SK-N-SH (cell line): Measurements from ENCODE around the gene CNFN. TPM values are rescaled to one million over a fixed set of nuclear protein-coding genes. Genes with fewer than 3 reads are reported as not detected.

ENCODE experiments used
- CTCF ChIA-PET: fragments of 300-600, 350-600 bp; formaldehyde crosslinking; extraction: SDS; loops from one replicate; lab custom pipeline; 2021; lab: Yijun Ruan, JAX
- POLR2A ChIA-PET: fragments of 350-600 bp; sonication (Branson Sonifier 250); formaldehyde crosslinking; extraction: SDS; loops from one replicate; lab custom pipeline; 2020; ENCODE audit warnings: antibody characterized with exemption, inconsistent platforms; lab: Yijun Ruan, JAX
- DNase-seq: peaks from one replicate; pipeline ENCODE4 v3.0.0; 2012
- H2AFZ ChIP-seq: fragments of 200-600 bp; sonication (generic); 2 replicates; pipeline ENCODE4 v1.8.1; 2016; ENCODE audit warnings: antibody characterized with exemption, mild to moderate bottlenecking, low read depth
- H3F3A ChIP-seq: fragments of 200-600 bp; sonication (generic); replicated peaks from 2 replicates; pipeline ENCODE3; 2016; ENCODE audit warnings: antibody characterized with exemption, mild to moderate bottlenecking; ENCODE audit not compliant: insufficient read depth
- H3K27ac ChIP-seq, 2 experiments: fragments of 200-500 bp in 1 of 2; fragments of 200-600 bp in 1 of 2; sonication (Bioruptor generic) in 1 of 2; sonication (generic), shearing (Covaris generic) in 1 of 2; 2 replicates each; pipeline versions ENCODE4 v1.5.1 to v1.6.1; 2014 to 2016; ENCODE audit warnings: low read depth in 2 of 2, inconsistent platforms in 1 of 2, low read length in 1 of 2, mild to moderate bottlenecking in 1 of 2, mixed read lengths in 1 of 2
- H3K27me3 ChIP-seq: fragments of 200-600 bp; sonication (generic), shearing (Covaris generic); 2 replicates; pipeline ENCODE4 v1.6.1; 2016; ENCODE audit warnings: mixed run types; ENCODE audit not compliant: insufficient read depth
- H3K36me3 ChIP-seq, 2 experiments: fragments of 200-500 bp in 1 of 2; fragments of 200-600 bp in 1 of 2; sonication (Bioruptor generic) in 1 of 2; sonication (generic) in 1 of 2; replicated peaks in 1 of 2; 2 replicates each; pipeline versions ENCODE3 to v1.5.1; 2014 to 2016; ENCODE audit warnings: low read length in 1 of 2, mild to moderate bottlenecking in 1 of 2; ENCODE audit not compliant: insufficient read depth in 2 of 2, control insufficient read depth in 1 of 2
- H3K4me1 ChIP-seq, 2 experiments: fragments of 200-500 bp in 1 of 2; fragments of 200-600 bp in 1 of 2; sonication (Bioruptor generic) in 1 of 2; sonication (generic), shearing (Covaris generic) in 1 of 2; 2 replicates each; pipeline versions ENCODE4 v1.5.1 to v1.6.1; 2014 to 2016; ENCODE audit warnings: low read depth in 1 of 2, low read length in 1 of 2, mixed run types in 1 of 2; ENCODE audit not compliant: insufficient read depth in 2 of 2, control insufficient read depth in 1 of 2
- H3K4me2 ChIP-seq: fragments of 200-600 bp; sonication (generic), shearing (Covaris generic); 2 replicates; pipeline ENCODE4 v1.6.1; 2017; ENCODE audit warnings: mixed run types
- H3K4me3 ChIP-seq, 2 experiments: fragments of 200-500 bp in 1 of 2; fragments of 200-600 bp in 1 of 2; sonication (Bioruptor generic) in 1 of 2; sonication (generic), shearing (Covaris generic) in 1 of 2; 2 replicates each; pipeline versions ENCODE4 v1.5.1 to v1.8.1; 2014 to 2016; ENCODE audit warnings: low read depth in 2 of 2, inconsistent platforms in 1 of 2, low read length in 1 of 2, mild to moderate bottlenecking in 1 of 2, mixed read lengths in 1 of 2, moderate library complexity in 1 of 2
- H3K79me2 ChIP-seq: fragments of 200-600 bp; sonication (generic); 2 replicates; pipeline ENCODE4 v1.8.1; 2017; ENCODE audit warnings: mild to moderate bottlenecking; ENCODE audit not compliant: insufficient read depth
- H3K9ac ChIP-seq: fragments of 200-600 bp; sonication (generic); 2 replicates; pipeline ENCODE4 v1.6.1; 2017; ENCODE audit warnings: mixed run types
- H3K9me2 ChIP-seq: fragments of 200-600 bp; sonication (generic); 2 replicates; pipeline ENCODE4 v1.6.1; 2017; ENCODE audit warnings: mixed run types
- H3K9me3 ChIP-seq: fragments of 200-600 bp; sonication (generic); 2 replicates; pipeline ENCODE4 v1.6.1; 2017; ENCODE audit warnings: mixed run types, mild to moderate bottlenecking, moderate library complexity
- H4K20me1 ChIP-seq: fragments of 200-600 bp; sonication (generic); 2 replicates; pipeline ENCODE4 v1.6.1; 2017; ENCODE audit warnings: mild to moderate bottlenecking, mixed run types; ENCODE audit not compliant: insufficient read depth
- CHD2 ChIP-seq: fragments of 150-350 bp; IDR thresholded peaks from 2 replicates; pipeline ENCODE4 v1.6.1; 2018; ENCODE audit warnings: low read length; ENCODE audit not compliant: partially characterized antibody
- ELF1 ChIP-seq: IDR thresholded peaks from 2 replicates; pipeline ENCODE4 v1.4.0; 2012
- FOXJ3 ChIP-seq: sonication (generic); formaldehyde crosslinking; IDR thresholded peaks from 2 replicates; pipeline ENCODE4 v1.5.1; 2020; ENCODE audit warnings: mild to moderate bottlenecking, missing genetic modification reagents
- MEF2A ChIP-seq: IDR thresholded peaks from 2 replicates; pipeline ENCODE4 v1.4.0; 2012; ENCODE audit warnings: low read depth, borderline replicate concordance
- MXI1 ChIP-seq: IDR thresholded peaks from 2 replicates; pipeline ENCODE4 v1.6.1; 2012; ENCODE audit warnings: mild to moderate bottlenecking, low read depth, low read length, improper control_type of control experiment
- NFIC ChIP-seq: IDR thresholded peaks from 2 replicates; pipeline ENCODE4 v1.4.0; 2012; ENCODE audit warnings: borderline replicate concordance
- NRF1 ChIP-seq: IDR thresholded peaks from 2 replicates; pipeline ENCODE4 v1.6.1; 2012; ENCODE audit warnings: low read depth, mild to moderate bottlenecking, low read length
- POLR2AphosphoS5 ChIP-seq: IDR thresholded peaks from 2 replicates; pipeline ENCODE4 v1.6.1; 2012; ENCODE audit warnings: low read depth, low read length
- TAF1 ChIP-seq: IDR thresholded peaks from 2 replicates; pipeline ENCODE4 v1.6.1; 2012; ENCODE audit warnings: low read depth, mild to moderate bottlenecking, low read length, moderate library complexity, borderline replicate concordance
- YY1 ChIP-seq: IDR thresholded peaks from 2 replicates; pipeline ENCODE4 v1.4.0; 2012; ENCODE audit warnings: low read depth, mild to moderate bottlenecking
- WGBS: methylation state at CpG from one replicate; pipeline ENCODE4 v1.1.6; 2017; ENCODE audit warnings: low lambda C conversion rate; 5-methylcytosine and 5-hydroxymethylcytosine counted together
- polyA plus RNA-seq, 3 experiments: library from polyadenylated mRNA; depleted of rRNA; stranded (reverse); fragments of >200 nt; gene quantifications; 2 replicates each; pipeline ENCODE4 v1.2.3, GENCODE V29; 2012
- TF ChIP-seq, protein P1 (sequence below): IDR thresholded peaks from 2 replicates; pipeline ENCODE4 v1.4.0; 2012; ENCODE audit warnings: low read depth
- TF ChIP-seq, protein P2 (sequence below): fragments of 150-350 bp; IDR thresholded peaks from 2 replicates; pipeline ENCODE4 v1.6.1; 2016; ENCODE audit warnings: mild to moderate bottlenecking, low read depth, low read length
- TF ChIP-seq, protein P3 (sequence below): IDR thresholded peaks from 2 replicates; pipeline ENCODE4 v1.4.0; 2012; ENCODE audit warnings: low read depth, borderline replicate concordance
- TF ChIP-seq, protein P4 (sequence below): IDR thresholded peaks from 2 replicates; pipeline ENCODE4 v1.4.0; 2012; ENCODE audit warnings: low read depth, borderline replicate concordance

The CNFN gene
- polyA plus RNA-seq, 1 of the 3 experiments (the other 2 are of a cell fraction), result 4.5 TPM

DNA sequence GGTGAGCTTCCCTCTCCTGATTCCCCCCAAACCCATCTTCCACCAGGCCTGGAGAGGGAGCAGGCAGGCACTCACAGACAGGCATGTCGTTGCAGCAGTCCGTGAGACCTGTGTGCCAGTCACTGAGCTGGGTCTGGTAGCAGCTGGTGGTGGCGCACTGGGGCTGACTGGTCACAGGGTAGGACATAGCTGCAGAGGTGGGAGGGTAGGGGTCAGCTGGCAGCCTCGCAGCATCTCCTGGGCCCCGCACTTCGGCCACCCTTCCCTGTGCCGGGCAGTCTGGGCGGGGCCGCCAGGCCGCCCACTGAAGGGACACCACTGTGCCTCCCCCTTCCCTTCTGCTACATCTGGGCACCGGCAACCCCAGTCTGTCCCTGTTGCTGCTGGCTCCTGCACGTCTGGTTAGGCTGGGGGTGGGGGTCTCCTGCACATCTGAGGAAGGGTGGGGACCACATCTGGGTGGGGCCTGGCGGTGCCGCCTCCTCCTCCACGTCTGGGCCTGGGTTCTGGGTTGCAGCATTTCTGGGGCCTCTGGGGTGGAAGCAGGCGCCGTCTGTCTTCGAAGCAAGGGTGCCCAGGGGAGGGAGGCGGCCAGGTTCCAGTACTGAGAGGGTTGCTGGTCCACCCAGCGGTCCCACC lies 1.1 kb downstream of the CNFN start:
- Histone ChIP-seq H3K9me3 (no peaks in the 10 kb centered on the region), H3K27me3 (no peaks in the 10 kb centered on the region; the same call in none of the 2 replicates), H3K9me2 (no peaks in the 10 kb centered on the region), H2AFZ (no peak overlapping the region), H3K4me3 (no peak overlapping the region), H3K4me1 (no peaks in the 10 kb centered on the region; a peak in 1 of 4 replicates), H3F3A (peaks cover 5% of the 10 kb centered on the region), H3K27ac (no peak overlapping the region), H3K4me2 (no peak overlapping the region), H3K79me2 (no peaks in the 10 kb centered on the region), H3K36me3 (no peaks in the 10 kb centered on the region), H3K9ac (no peak overlapping the region), H4K20me1 (no peaks in the 10 kb centered on the region)
- ChIA-PET POLR2A (no interaction called here), CTCF (interaction anchor here (2.7 to 4.2 kb wide), 2 partner anchors 9 to 12 kb away, joined by 9 to 32 read pairs; no protein-coding TSS in a partner anchor)
- WGBS, result 86% methylated on average over 5 of the region's 20 CpGs
- TF ChIP-seq, protein P1, sequence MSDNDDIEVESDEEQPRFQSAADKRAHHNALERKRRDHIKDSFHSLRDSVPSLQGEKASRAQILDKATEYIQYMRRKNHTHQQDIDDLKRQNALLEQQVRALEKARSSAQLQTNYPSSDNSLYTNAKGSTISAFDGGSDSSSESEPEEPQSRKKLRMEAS, result no peak
- no peak for TF ChIP-seq YY1
- TF ChIP-seq FOXJ3 (CRISPR knock-in tag), result no peak
- TF ChIP-seq MEF2A, result no peak
- TF ChIP-seq, protein P2, sequence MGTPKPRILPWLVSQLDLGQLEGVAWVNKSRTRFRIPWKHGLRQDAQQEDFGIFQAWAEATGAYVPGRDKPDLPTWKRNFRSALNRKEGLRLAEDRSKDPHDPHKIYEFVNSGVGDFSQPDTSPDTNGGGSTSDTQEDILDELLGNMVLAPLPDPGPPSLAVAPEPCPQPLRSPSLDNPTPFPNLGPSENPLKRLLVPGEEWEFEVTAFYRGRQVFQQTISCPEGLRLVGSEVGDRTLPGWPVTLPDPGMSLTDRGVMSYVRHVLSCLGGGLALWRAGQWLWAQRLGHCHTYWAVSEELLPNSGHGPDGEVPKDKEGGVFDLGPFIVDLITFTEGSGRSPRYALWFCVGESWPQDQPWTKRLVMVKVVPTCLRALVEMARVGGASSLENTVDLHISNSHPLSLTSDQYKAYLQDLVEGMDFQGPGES, result no peak
- TF ChIP-seq ELF1, result no peak
- no peak for TF ChIP-seq CHD2
- TF ChIP-seq, protein P3, sequence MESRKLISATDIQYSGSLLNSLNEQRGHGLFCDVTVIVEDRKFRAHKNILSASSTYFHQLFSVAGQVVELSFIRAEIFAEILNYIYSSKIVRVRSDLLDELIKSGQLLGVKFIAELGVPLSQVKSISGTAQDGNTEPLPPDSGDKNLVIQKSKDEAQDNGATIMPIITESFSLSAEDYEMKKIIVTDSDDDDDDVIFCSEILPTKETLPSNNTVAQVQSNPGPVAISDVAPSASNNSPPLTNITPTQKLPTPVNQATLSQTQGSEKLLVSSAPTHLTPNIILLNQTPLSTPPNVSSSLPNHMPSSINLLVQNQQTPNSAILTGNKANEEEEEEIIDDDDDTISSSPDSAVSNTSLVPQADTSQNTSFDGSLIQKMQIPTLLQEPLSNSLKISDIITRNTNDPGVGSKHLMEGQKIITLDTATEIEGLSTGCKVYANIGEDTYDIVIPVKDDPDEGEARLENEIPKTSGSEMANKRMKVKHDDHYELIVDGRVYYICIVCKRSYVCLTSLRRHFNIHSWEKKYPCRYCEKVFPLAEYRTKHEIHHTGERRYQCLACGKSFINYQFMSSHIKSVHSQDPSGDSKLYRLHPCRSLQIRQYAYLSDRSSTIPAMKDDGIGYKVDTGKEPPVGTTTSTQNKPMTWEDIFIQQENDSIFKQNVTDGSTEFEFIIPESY, result no peak
- TF ChIP-seq NFIC, result no peak
- no peak for TF ChIP-seq POLR2AphosphoS5
- no peak for TF ChIP-seq TAF1
- no peak for TF ChIP-seq MXI1
- no peak for TF ChIP-seq NRF1
- TF ChIP-seq, protein P4, sequence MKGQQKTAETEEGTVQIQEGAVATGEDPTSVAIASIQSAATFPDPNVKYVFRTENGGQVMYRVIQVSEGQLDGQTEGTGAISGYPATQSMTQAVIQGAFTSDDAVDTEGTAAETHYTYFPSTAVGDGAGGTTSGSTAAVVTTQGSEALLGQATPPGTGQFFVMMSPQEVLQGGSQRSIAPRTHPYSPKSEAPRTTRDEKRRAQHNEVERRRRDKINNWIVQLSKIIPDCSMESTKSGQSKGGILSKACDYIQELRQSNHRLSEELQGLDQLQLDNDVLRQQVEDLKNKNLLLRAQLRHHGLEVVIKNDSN, result no peak
- DNase-seq, result no peak
